HFF-Myc (cell line): ENCODE results near the gene VPS4A.

Source experiments
- DNase-seq: peaks from one replicate; pipeline ENCODE4 v3.0.0-alpha.2; 2011; ENCODE audit warnings: low read depth; ENCODE audit errors: extremely low read depth
- H3K4me3 ChIP-seq: replicated peaks from 2 replicates; pipeline ENCODE4 v1.5.1; 2011; ENCODE audit warnings: low read depth, mild to moderate bottlenecking, control low read depth, low read length
- CTCF ChIP-seq: IDR thresholded peaks from 2 replicates; pipeline ENCODE4 v1.5.1; 2012; ENCODE audit warnings: mild to moderate bottlenecking, low read depth, low read length, control low read depth; ENCODE audit errors: missing control alignments

VPS4A gene

GRCh38 chr16:69319826-69320739, 8.9 kb downstream of the VPS4A start:
- H3K4me3 ChIP-seq: no peak overlapping the region
- TF ChIP-seq CTCF: no peak
- DNase-seq: no peak

- no peak for TF ChIP-seq CTCF
- DNase-seq: no peak
- no peak overlapping the region for H3K4me3 ChIP-seq
Observed at GRCh38 chr16:69320740-69321073, 9.6 kb downstream of the VPS4A start.

GRCh38 chr16:69321080-69321479, 9.9 kb downstream of the VPS4A start:
- no peak overlapping the region for H3K4me3 ChIP-seq
- no peak for TF ChIP-seq CTCF
- no peak for DNase-seq

GRCh38 chr16:69322343-69322742, 11.2 kb downstream of the VPS4A start:
- TF ChIP-seq CTCF: no peak
- no peak for DNase-seq
- no peak overlapping the region for H3K4me3 ChIP-seq

- no peak for TF ChIP-seq CTCF
- H3K4me3 ChIP-seq: no peak overlapping the region
- DNase-seq: no peak
Observed at GRCh38 chr16:69323415-69323814, 12.3 kb downstream of the VPS4A start.

- no peak for TF ChIP-seq CTCF
Observed at GRCh38 chr16:69324013-69324531, 12.9 kb downstream of the VPS4A start.

More at GRCh38 chr16:69324013-69324531, 12.9 kb downstream of the VPS4A start:
- no peak overlapping the region for H3K4me3 ChIP-seq
- no peak for DNase-seq
